Liver (tissue), 9 donors: ENCODE measurements around the gene PPP4R4. TPM values are rescaled to one million over a fixed set of nuclear protein-coding genes. Genes with fewer than 3 reads are reported as not detected.

ENCODE experiments used
- DNase-seq: peaks from one replicate; pipeline ENCODE4 v3.0.0-alpha.2; 2017; ENCODE audit warnings: low spot score
- H3K27ac ChIP-seq, 2 donors: one replicate each; pipeline ENCODE4 v1.7.0; 2013; ENCODE audit warnings: inconsistent platforms in 2 of 2, low read length in 2 of 2, control low read depth in 1 of 2, low read depth in 1 of 2, mild to moderate bottlenecking in 1 of 2
- H3K27me3 ChIP-seq, 4 donors: one replicate each; pipeline versions ENCODE4 v1.6.1 to v1.7.0; 2013; ENCODE audit warnings: low read length in 3 of 4, inconsistent platforms in 1 of 4, mild to moderate bottlenecking in 1 of 4, moderate library complexity in 1 of 4; ENCODE audit not compliant: control insufficient read depth in 4 of 4, insufficient read depth in 4 of 4
- H3K36me3 ChIP-seq, 4 donors: one replicate each; pipeline versions ENCODE4 v1.6.1 to v1.7.0; 2013; ENCODE audit warnings: low read length in 3 of 4, mild to moderate bottlenecking in 3 of 4, low read depth in 1 of 4, moderate library complexity in 1 of 4; ENCODE audit not compliant: control insufficient read depth in 4 of 4, insufficient read depth in 3 of 4
- H3K4me1 ChIP-seq, 4 donors: one replicate each; pipeline versions ENCODE4 v1.6.1 to v1.7.0; 2013; ENCODE audit warnings: low read length in 3 of 4, mild to moderate bottlenecking in 3 of 4, moderate library complexity in 1 of 4; ENCODE audit not compliant: control insufficient read depth in 4 of 4, insufficient read depth in 4 of 4
- H3K4me3 ChIP-seq, 3 donors: one replicate each; pipeline versions ENCODE4 v1.6.1 to v1.7.0; 2013; ENCODE audit warnings: low read length in 3 of 3, control low read depth in 1 of 3, low read depth in 1 of 3, mild to moderate bottlenecking in 1 of 3
- H3K9ac ChIP-seq, 2 donors: one replicate each; pipeline ENCODE4 v1.7.0; 2013; ENCODE audit warnings: low read length in 2 of 2, mild to moderate bottlenecking in 2 of 2, moderate library complexity in 2 of 2, control low read depth in 1 of 2, low read depth in 1 of 2
- H3K9me3 ChIP-seq, 4 donors: one replicate each; pipeline versions ENCODE4 v1.6.1 to v1.7.0; 2013; ENCODE audit warnings: low read length in 3 of 4; ENCODE audit not compliant: control insufficient read depth in 4 of 4
- ATF3 ChIP-seq: IDR thresholded peaks from 2 replicates; pipeline ENCODE4 v1.6.1; 2016; ENCODE audit warnings: antibody characterized with exemption
- CTCF ChIP-seq: fragments of 150-350 bp; IDR thresholded peaks from 2 replicates; pipeline ENCODE4 v1.5.1; 2017; ENCODE audit warnings: improper control_type of control experiment, low read depth, low read length; ENCODE audit not compliant: missing input control
- FOXA1 ChIP-seq: IDR thresholded peaks from 2 replicates; pipeline ENCODE4 v1.6.1; 2016; ENCODE audit warnings: antibody characterized with exemption
- FOXA2 ChIP-seq: IDR thresholded peaks from 2 replicates; pipeline ENCODE4 v1.6.1; 2016; ENCODE audit warnings: antibody characterized with exemption
- GABPA ChIP-seq, 2 donors: IDR thresholded peaks in 1 of 2; conservative IDR thresholded peaks in 1 of 2; 2 replicates each; pipeline ENCODE4 v1.6.1; 2016; ENCODE audit warnings: antibody characterized with exemption in 2 of 2, mild to moderate bottlenecking in 1 of 2, moderate library complexity in 1 of 2
- HNF4A ChIP-seq, 2 donors: conservative IDR thresholded peaks; 2 replicates each; pipeline ENCODE4 v1.6.1; 2016; ENCODE audit warnings: antibody characterized with exemption in 2 of 2, mild to moderate bottlenecking in 2 of 2
- HNF4G ChIP-seq: IDR thresholded peaks from 2 replicates; pipeline ENCODE4 v1.6.1; 2016; ENCODE audit warnings: antibody characterized with exemption
- MAX ChIP-seq: IDR thresholded peaks from 2 replicates; pipeline ENCODE4 v1.6.1; 2016; ENCODE audit warnings: antibody characterized with exemption
- NR2F2 ChIP-seq: IDR thresholded peaks from 2 replicates; pipeline ENCODE4 v1.6.1; 2016; ENCODE audit warnings: antibody characterized with exemption
- RAD21 ChIP-seq, 2 donors: IDR thresholded peaks; 2 replicates each; pipeline ENCODE4 v1.6.1; 2016; ENCODE audit warnings: antibody characterized with exemption in 2 of 2, mild to moderate bottlenecking in 2 of 2
- RXRA ChIP-seq, 2 donors: IDR thresholded peaks; 2 replicates each; pipeline ENCODE4 v1.6.1; 2017 to 2018; ENCODE audit warnings: antibody characterized with exemption in 2 of 2, mild to moderate bottlenecking in 1 of 2
- SP1 ChIP-seq: IDR thresholded peaks from 2 replicates; pipeline ENCODE4 v1.6.1; 2018; ENCODE audit warnings: antibody characterized with exemption, mild to moderate bottlenecking
- TAF1 ChIP-seq: conservative IDR thresholded peaks from 2 replicates; pipeline ENCODE4 v1.6.1; 2016; ENCODE audit warnings: antibody characterized with exemption, mild to moderate bottlenecking
- YY1 ChIP-seq: IDR thresholded peaks from 2 replicates; pipeline ENCODE4 v1.6.1; 2016; ENCODE audit warnings: antibody characterized with exemption, mild to moderate bottlenecking
- ZBTB33 ChIP-seq: IDR thresholded peaks from 2 replicates; pipeline ENCODE4 v1.6.1; 2016; ENCODE audit warnings: antibody characterized with exemption
- WGBS: extraction: QIAGEN DNeasy Blood & Tissue Kit; methylation state at CpG from one replicate; pipeline ENCODE4 v1.1.7; 2013; 5-methylcytosine and 5-hydroxymethylcytosine counted together
- polyA plus RNA-seq, 2 donors: library from polyadenylated mRNA; stranded (reverse) in 1 of 2; unstranded in 1 of 2; fragments of 200-250 nt in 1 of 2; fragments of >200 nt in 1 of 2; fragmentation: Nextera tagmentation in 1 of 2; extraction: Ambion mirVana in 1 of 2; gene quantifications; one replicate each; pipeline versions ENCODE4 v1.2.1 to v1.2.3, GENCODE V29; 2013 to 2015
- total RNA-seq, 2 donors: library from RNA; depleted of rRNA; stranded (reverse); fragments of >200 nt; gene quantifications; one replicate each; pipeline ENCODE4 v1.2.3, GENCODE V29; 2014
- donor health status: healthy.
- donor health status: healthy.
- donor health status: healthy.
- donor health status: healthy.
- donor health status: healthy.

Gene PPP4R4
- total and polyA plus RNA-seq, 4 donors = 0.52 to 2.4 (median 0.99) TPM

- Histone ChIP-seq H3K27me3 (no peaks in the 10 kb centered on the region), H3K27ac (no peak overlapping the region), H3K4me3 (no peak overlapping the region), H3K9me3 (no peaks in the 10 kb centered on the region), H3K36me3 (no peaks in the 10 kb centered on the region), H3K4me1 (peaks cover 0 to 6% (median 3%) of the 10 kb centered on the region in 4 donors), H3K9ac (no peak overlapping the region)
- no peak for TF ChIP-seq GABPA (IDR thresholded peaks at IDR 0.05 in 1 of 2, conservative IDR thresholded peaks at IDR 0.05 in 1 of 2)
- no peak for TF ChIP-seq RAD21 (IDR thresholded peaks at IDR 0.05)
- TF ChIP-seq ATF3 = no peak
- TF ChIP-seq HNF4A (conservative IDR thresholded peaks at IDR 0.05) = no peak
- DNase-seq = no peak
- 87% methylated on average over 5 of the region's 5 CpGs for WGBS
These were observed 10.3 kb upstream of the PPP4R4 start for GRCh38 chr14:94163796-94164195.

GRCh38 chr14:94164685-94165431, 9.3 kb upstream of the PPP4R4 start:
- 68% methylated on average over 26 of the region's 26 CpGs for WGBS
- Histone ChIP-seq H3K9me3 (no peaks in the 10 kb centered on the region), H3K4me3 (no peak overlapping the region), H3K9ac (no peak overlapping the region), H3K36me3 (no peaks in the 10 kb centered on the region), H3K4me1 (peaks cover 0 to 6% (median 3%) of the 10 kb centered on the region in 4 donors), H3K27me3 (no peaks in the 10 kb centered on the region), H3K27ac (no peak overlapping the region)
- no peak for DNase-seq
- TF ChIP-seq FOXA1 (no peak), HNF4G (no peak), FOXA2 (no peak), MAX (no peak), CTCF (no peak), RAD21 (IDR thresholded peaks at IDR 0.05) (no peak), HNF4A (conservative IDR thresholded peaks at IDR 0.05) (no peak), YY1 (no peak), SP1 (no peak), GABPA (IDR thresholded peaks at IDR 0.05 in 1 of 2, conservative IDR thresholded peaks at IDR 0.05 in 1 of 2) (no peak), NR2F2 (no peak), RXRA (IDR thresholded peaks at IDR 0.05) (no peak), TAF1 (no peak), ZBTB33 (no peak)
